ENCODE results near the gene PPP6R1. TPM values are rescaled to one million over a fixed set of nuclear protein-coding genes. Genes with fewer than 3 reads are reported as not detected.

The PPP6R1 gene
- total RNA-seq, 2 donors from 2014 or later: 74.8 to 79.9 TPM

- H3K4me1 ChIP-seq (ENCODE audit: control insufficient read depth, insufficient read depth, low read length): no peaks in the 10 kb centered on the region
- peaks cover 44% of the 10 kb centered on the region for H3K36me3 ChIP-seq (ENCODE audit: control insufficient read depth, insufficient read depth, low read length)
- DNase-seq: no peak
- H3K4me3 ChIP-seq (ENCODE audit: low read length): no peak overlapping the region
- Mint-ChIP-seq H3K4me3 (no peak overlapping the region), H3K4me1 (peaks cover 6% of the 10 kb centered on the region), H3K9me3 (no peaks in the 10 kb centered on the region), H3K36me3 (ENCODE audit: low read depth) (peaks cover 47% of the 10 kb centered on the region), H3K27ac (no peak overlapping the region), H3K27me3 (ENCODE audit: insufficient read depth) (no peaks in the 10 kb centered on the region)
- WGBS, 2 experiments (ENCODE audit: insufficient coverage in 1 of 2, insufficient read length in 1 of 2): 95 to 97% methylated on average over 8 to 10 of the region's 10 CpGs
- no peaks in the 10 kb centered on the region for H3K9me3 ChIP-seq (ENCODE audit: control insufficient read depth, low read length)
- no peak overlapping the region for H3K27ac ChIP-seq (ENCODE audit: low read depth, low read length)
- no peak for TF ChIP-seq CTCF (conservative IDR thresholded peaks at IDR 0.05)
- no peak overlapping the region for H3K9ac ChIP-seq (ENCODE audit: extremely low read depth, low read length, poor library complexity, severe bottlenecking)
- no peaks in the 10 kb centered on the region for H3K27me3 ChIP-seq (ENCODE audit: control insufficient read depth, insufficient read depth, low read length, poor library complexity, severe bottlenecking)
Observed at GRCh38 chr19:55297267-55297666, 38.5 kb upstream of the PPP6R1 start.

GRCh38 chr19:55289117-55289796, 30.4 kb upstream of the PPP6R1 start:
- H3K4me3 Mint-ChIP-seq: no peak overlapping the region
- H3K9me3 Mint-ChIP-seq: no peaks in the 10 kb centered on the region
- DNase-seq: no peak
- H3K27ac ChIP-seq (ENCODE audit: low read depth, low read length): no peak overlapping the region
- no peak for TF ChIP-seq CTCF (conservative IDR thresholded peaks at IDR 0.05)
- no peaks in the 10 kb centered on the region for H3K4me1 ChIP-seq (ENCODE audit: control insufficient read depth, insufficient read depth, low read length)
- no peak overlapping the region for H3K4me3 ChIP-seq (ENCODE audit: low read length)
- H3K4me1 Mint-ChIP-seq: peaks cover 6% of the 10 kb centered on the region
- H3K36me3 Mint-ChIP-seq (ENCODE audit: low read depth): peaks cover 50% of the 10 kb centered on the region
- 95 to 97% methylated on average over 5 to 9 of the region's 9 CpGs for WGBS, 2 experiments (ENCODE audit: insufficient coverage in 1 of 2, insufficient read length in 1 of 2)
- peaks cover 58% of the 10 kb centered on the region for H3K36me3 ChIP-seq (ENCODE audit: control insufficient read depth, insufficient read depth, low read length)
- H3K27ac Mint-ChIP-seq: no peak overlapping the region
- H3K9me3 ChIP-seq (ENCODE audit: control insufficient read depth, low read length): no peaks in the 10 kb centered on the region
- no peak overlapping the region for H3K9ac ChIP-seq (ENCODE audit: extremely low read depth, low read length, poor library complexity, severe bottlenecking)
- H3K27me3 Mint-ChIP-seq (ENCODE audit: insufficient read depth): no peaks in the 10 kb centered on the region
- no peaks in the 10 kb centered on the region for H3K27me3 ChIP-seq (ENCODE audit: control insufficient read depth, insufficient read depth, low read length, poor library complexity, severe bottlenecking)

- Mint-ChIP-seq H3K27ac (no peak overlapping the region), H3K9me3 (no peaks in the 10 kb centered on the region), H3K36me3 (ENCODE audit: low read depth) (peaks cover 40% of the 10 kb centered on the region), H3K27me3 (ENCODE audit: insufficient read depth) (no peaks in the 10 kb centered on the region), H3K4me1 (peaks cover 6% of the 10 kb centered on the region), H3K4me3 (no peak overlapping the region)
- Histone ChIP-seq H3K36me3 (ENCODE audit: control insufficient read depth, insufficient read depth, low read length) (peaks cover 49% of the 10 kb centered on the region), H3K27ac (ENCODE audit: low read depth, low read length) (no peak overlapping the region), H3K9ac (ENCODE audit: extremely low read depth, low read length, poor library complexity, severe bottlenecking) (no peak overlapping the region), H3K9me3 (ENCODE audit: control insufficient read depth, low read length) (no peaks in the 10 kb centered on the region), H3K27me3 (ENCODE audit: control insufficient read depth, insufficient read depth, low read length, poor library complexity, severe bottlenecking) (no peaks in the 10 kb centered on the region), H3K4me1 (ENCODE audit: control insufficient read depth, insufficient read depth, low read length) (no peaks in the 10 kb centered on the region), H3K4me3 (ENCODE audit: low read length) (no peak overlapping the region)
- DNase-seq: no peak
- 97% methylated on average over 11 to 21 of the region's 21 CpGs for WGBS, 2 experiments (ENCODE audit: insufficient coverage in 1 of 2, insufficient read length in 1 of 2)
- no peak for TF ChIP-seq CTCF (conservative IDR thresholded peaks at IDR 0.05)
Observed at GRCh38 chr19:55287361-55288079, 28.7 kb upstream of the PPP6R1 start.
